ENCODE data around the gene SHE. TPM values are rescaled to one million over a fixed set of nuclear protein-coding genes. Genes with fewer than 3 reads are reported as not detected.

The SHE gene
- total and polyA plus RNA-seq, 2 of the 8 experiments (the other 6 are each of a cell fraction or from before 2014, with no cell fraction given), result 0.44 to 0.45 TPM

DNA sequence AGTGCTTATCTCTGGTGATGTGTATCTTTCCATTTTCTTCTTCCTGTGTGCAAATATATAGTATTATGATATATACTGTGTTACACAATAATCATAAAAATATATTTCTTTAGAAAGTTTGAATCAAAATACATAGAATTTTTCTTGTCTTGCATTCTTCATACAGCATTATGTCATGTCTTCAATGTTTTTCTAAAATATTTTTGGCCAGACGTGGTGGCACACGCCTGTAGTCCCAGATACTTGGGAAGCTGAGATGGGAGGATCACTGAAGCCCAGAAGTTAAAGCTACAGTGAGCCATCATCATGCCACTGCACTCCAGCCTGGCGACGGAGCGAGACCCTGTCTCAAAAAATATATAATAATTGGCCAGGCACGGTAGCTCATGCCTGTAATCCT is 55.4 kb downstream of the SHE start (continued):
- TF ChIP-seq, protein P1, sequence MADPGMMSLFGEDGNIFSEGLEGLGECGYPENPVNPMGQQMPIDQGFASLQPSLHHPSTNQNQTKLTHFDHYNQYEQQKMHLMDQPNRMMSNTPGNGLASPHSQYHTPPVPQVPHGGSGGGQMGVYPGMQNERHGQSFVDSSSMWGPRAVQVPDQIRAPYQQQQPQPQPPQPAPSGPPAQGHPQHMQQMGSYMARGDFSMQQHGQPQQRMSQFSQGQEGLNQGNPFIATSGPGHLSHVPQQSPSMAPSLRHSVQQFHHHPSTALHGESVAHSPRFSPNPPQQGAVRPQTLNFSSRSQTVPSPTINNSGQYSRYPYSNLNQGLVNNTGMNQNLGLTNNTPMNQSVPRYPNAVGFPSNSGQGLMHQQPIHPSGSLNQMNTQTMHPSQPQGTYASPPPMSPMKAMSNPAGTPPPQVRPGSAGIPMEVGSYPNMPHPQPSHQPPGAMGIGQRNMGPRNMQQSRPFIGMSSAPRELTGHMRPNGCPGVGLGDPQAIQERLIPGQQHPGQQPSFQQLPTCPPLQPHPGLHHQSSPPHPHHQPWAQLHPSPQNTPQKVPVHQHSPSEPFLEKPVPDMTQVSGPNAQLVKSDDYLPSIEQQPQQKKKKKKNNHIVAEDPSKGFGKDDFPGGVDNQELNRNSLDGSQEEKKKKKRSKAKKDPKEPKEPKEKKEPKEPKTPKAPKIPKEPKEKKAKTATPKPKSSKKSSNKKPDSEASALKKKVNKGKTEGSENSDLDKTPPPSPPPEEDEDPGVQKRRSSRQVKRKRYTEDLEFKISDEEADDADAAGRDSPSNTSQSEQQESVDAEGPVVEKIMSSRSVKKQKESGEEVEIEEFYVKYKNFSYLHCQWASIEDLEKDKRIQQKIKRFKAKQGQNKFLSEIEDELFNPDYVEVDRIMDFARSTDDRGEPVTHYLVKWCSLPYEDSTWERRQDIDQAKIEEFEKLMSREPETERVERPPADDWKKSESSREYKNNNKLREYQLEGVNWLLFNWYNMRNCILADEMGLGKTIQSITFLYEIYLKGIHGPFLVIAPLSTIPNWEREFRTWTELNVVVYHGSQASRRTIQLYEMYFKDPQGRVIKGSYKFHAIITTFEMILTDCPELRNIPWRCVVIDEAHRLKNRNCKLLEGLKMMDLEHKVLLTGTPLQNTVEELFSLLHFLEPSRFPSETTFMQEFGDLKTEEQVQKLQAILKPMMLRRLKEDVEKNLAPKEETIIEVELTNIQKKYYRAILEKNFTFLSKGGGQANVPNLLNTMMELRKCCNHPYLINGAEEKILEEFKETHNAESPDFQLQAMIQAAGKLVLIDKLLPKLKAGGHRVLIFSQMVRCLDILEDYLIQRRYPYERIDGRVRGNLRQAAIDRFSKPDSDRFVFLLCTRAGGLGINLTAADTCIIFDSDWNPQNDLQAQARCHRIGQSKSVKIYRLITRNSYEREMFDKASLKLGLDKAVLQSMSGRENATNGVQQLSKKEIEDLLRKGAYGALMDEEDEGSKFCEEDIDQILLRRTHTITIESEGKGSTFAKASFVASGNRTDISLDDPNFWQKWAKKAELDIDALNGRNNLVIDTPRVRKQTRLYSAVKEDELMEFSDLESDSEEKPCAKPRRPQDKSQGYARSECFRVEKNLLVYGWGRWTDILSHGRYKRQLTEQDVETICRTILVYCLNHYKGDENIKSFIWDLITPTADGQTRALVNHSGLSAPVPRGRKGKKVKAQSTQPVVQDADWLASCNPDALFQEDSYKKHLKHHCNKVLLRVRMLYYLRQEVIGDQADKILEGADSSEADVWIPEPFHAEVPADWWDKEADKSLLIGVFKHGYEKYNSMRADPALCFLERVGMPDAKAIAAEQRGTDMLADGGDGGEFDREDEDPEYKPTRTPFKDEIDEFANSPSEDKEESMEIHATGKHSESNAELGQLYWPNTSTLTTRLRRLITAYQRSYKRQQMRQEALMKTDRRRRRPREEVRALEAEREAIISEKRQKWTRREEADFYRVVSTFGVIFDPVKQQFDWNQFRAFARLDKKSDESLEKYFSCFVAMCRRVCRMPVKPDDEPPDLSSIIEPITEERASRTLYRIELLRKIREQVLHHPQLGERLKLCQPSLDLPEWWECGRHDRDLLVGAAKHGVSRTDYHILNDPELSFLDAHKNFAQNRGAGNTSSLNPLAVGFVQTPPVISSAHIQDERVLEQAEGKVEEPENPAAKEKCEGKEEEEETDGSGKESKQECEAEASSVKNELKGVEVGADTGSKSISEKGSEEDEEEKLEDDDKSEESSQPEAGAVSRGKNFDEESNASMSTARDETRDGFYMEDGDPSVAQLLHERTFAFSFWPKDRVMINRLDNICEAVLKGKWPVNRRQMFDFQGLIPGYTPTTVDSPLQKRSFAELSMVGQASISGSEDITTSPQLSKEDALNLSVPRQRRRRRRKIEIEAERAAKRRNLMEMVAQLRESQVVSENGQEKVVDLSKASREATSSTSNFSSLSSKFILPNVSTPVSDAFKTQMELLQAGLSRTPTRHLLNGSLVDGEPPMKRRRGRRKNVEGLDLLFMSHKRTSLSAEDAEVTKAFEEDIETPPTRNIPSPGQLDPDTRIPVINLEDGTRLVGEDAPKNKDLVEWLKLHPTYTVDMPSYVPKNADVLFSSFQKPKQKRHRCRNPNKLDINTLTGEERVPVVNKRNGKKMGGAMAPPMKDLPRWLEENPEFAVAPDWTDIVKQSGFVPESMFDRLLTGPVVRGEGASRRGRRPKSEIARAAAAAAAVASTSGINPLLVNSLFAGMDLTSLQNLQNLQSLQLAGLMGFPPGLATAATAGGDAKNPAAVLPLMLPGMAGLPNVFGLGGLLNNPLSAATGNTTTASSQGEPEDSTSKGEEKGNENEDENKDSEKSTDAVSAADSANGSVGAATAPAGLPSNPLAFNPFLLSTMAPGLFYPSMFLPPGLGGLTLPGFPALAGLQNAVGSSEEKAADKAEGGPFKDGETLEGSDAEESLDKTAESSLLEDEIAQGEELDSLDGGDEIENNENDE (IDR thresholded peaks at IDR 0.05; ENCODE audit: insufficient replicate concordance, low read length), result no peak
- TF ChIP-seq MAFK (IDR thresholded peaks at IDR 0.05; ENCODE audit: low read depth, low read length) (no peak), KDM1A (IDR thresholded peaks at IDR 0.05; ENCODE audit: borderline replicate concordance, low read length) (no peak)

Data from H1 (cell line).